Chondrocyte (in vitro differentiated cells): Measurements from ENCODE around the gene ARHGAP26. TPM values are rescaled to one million over a fixed set of nuclear protein-coding genes. Genes with fewer than 3 reads are reported as not detected.
"Not testable (repeated sequence)": the region's sequence is repeated elsewhere in the genome, so short reads cannot be mapped to it uniquely, and the experiment has no call there.

Source experiments
- DNase-seq: peaks from one replicate; pipeline ENCODE4 v3.0.0; 2021; ENCODE audit warnings: mixed read lengths, low spot score
- H3K27ac Mint-ChIP-seq: one replicate; pipeline ENCODE4 v1.8.0; 2021; ENCODE audit warnings: mild to moderate bottlenecking, moderate library complexity, mixed read lengths; ENCODE audit not compliant: unreplicated experiment
- H3K27me3 Mint-ChIP-seq: 2 replicates; pipeline ENCODE4 v1.8.0; 2021; ENCODE audit warnings: low read depth, mixed read lengths
- H3K36me3 Mint-ChIP-seq: 2 replicates; pipeline ENCODE4 v1.8.0; 2021; ENCODE audit warnings: low read depth, mixed read lengths
- H3K4me1 Mint-ChIP-seq: 2 replicates; pipeline ENCODE4 v1.8.0; 2021; ENCODE audit warnings: low read depth, mild to moderate bottlenecking, mixed read lengths
- H3K4me3 Mint-ChIP-seq: one replicate; pipeline ENCODE4 v1.8.0; 2021; ENCODE audit warnings: mild to moderate bottlenecking, moderate library complexity, mixed read lengths; ENCODE audit not compliant: unreplicated experiment
- H3K9me3 Mint-ChIP-seq: 2 replicates; pipeline ENCODE4 v1.8.0; 2021; ENCODE audit warnings: low read depth, mixed read lengths
- CTCF ChIP-seq: fragments of 200-600 bp; sonication (generic); IDR thresholded peaks from 2 replicates; pipeline ENCODE4 v1.5.0; 2021; ENCODE audit warnings: antibody characterized with exemption, mild to moderate bottlenecking, moderate library complexity
- total RNA-seq: library from RNA; stranded (reverse); gene quantifications from 3 replicates; pipeline ENCODE4 v1.2.1, GENCODE V29; 2021

Gene ARHGAP26
- total RNA-seq, 1 donor from 2014 or later, result 16.4 TPM

DNA sequence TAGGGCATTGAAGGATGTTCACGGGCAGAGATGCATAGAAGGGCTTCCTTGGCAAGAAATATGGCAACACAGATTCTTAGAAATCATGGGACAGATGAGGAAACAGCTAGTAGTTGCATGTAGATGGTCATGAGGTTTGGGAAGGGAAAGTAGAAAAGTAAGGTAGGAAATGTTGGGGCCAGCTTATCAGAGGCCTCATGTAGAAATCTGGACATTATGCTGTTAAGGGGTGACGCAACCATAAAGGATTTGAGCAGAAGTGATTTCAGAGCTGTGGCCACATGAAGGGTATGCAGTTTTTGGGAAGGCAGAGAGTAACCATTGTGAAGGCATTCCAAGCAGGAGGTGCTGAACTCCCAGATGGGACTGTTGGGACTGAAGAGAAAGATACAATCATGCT, 224.0 kb downstream of the ARHGAP26 start:
- H3K9me3 Mint-ChIP-seq, result peaks cover 12% of the 10 kb centered on the region
- H3K36me3 Mint-ChIP-seq, result peaks cover 8% of the 10 kb centered on the region
- H3K4me3 Mint-ChIP-seq, result no peak overlapping the region
- no peak for DNase-seq
- no peak for TF ChIP-seq CTCF
- H3K4me1 Mint-ChIP-seq, result no peaks in the 10 kb centered on the region
- H3K27me3 Mint-ChIP-seq, result no peaks in the 10 kb centered on the region
- no peak overlapping the region for H3K27ac Mint-ChIP-seq

DNA sequence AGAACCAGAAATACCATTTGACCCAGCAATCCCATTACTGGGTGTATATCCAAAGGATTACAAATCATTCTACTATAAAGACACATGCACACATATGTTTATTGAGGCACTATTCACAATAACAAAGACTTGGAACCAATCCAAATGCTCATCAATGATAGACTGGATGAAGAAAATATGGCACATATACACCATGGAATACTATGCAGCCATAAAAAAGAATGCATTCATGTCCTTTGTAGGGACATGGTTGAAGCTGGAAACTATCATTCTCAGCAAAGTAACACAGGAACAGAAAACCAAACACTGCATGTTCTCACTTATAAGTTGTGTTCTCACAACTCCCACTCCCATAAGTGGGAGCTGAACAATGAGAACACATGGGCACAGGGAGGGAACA, 225.4 kb downstream of the ARHGAP26 start:
- not testable (repeated sequence) for H3K27ac Mint-ChIP-seq, H3K9me3 Mint-ChIP-seq, DNase-seq, H3K4me1 Mint-ChIP-seq, H3K36me3 Mint-ChIP-seq, H3K4me3 Mint-ChIP-seq, H3K27me3 Mint-ChIP-seq

DNA sequence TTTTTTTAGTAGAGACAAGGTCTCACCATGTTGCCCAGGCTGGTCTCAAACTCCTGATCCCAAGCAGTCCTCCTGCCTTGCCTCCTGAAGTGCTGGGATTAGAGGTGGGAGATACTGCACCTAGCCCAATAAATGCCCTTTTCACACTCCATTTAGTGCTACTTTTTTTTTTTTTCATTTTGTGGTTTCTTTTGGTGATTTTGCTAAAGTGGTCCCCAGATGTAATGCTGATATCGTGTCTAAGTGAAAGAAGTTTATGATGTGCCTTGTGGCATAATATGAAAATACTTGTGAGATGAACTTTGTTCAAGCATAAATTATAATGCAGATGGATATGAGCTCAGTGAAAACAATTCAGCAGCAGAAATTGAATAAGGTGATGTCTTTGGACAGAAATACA, 227.4 kb downstream of the ARHGAP26 start:
- no peak for DNase-seq
- peaks cover 15% of the 10 kb centered on the region for H3K4me1 Mint-ChIP-seq
- no peaks in the 10 kb centered on the region for H3K9me3 Mint-ChIP-seq
- no peak overlapping the region for H3K27ac Mint-ChIP-seq
- TF ChIP-seq CTCF, result no peak
- H3K36me3 Mint-ChIP-seq, result peaks cover 3% of the 10 kb centered on the region
- no peaks in the 10 kb centered on the region for H3K27me3 Mint-ChIP-seq
- no peak overlapping the region for H3K4me3 Mint-ChIP-seq

- Mint-ChIP-seq H3K9me3 (no peaks in the 10 kb centered on the region), H3K4me3 (no peak overlapping the region), H3K4me1 (peaks cover 24% of the 10 kb centered on the region), H3K36me3 (peaks cover 3% of the 10 kb centered on the region), H3K27me3 (no peaks in the 10 kb centered on the region), H3K27ac (no peak overlapping the region)
- no peak for DNase-seq
- TF ChIP-seq CTCF, result no peak
These were observed 228.3 kb downstream of the ARHGAP26 start for GRCh38 chr5:142998316-142999020.

DNA sequence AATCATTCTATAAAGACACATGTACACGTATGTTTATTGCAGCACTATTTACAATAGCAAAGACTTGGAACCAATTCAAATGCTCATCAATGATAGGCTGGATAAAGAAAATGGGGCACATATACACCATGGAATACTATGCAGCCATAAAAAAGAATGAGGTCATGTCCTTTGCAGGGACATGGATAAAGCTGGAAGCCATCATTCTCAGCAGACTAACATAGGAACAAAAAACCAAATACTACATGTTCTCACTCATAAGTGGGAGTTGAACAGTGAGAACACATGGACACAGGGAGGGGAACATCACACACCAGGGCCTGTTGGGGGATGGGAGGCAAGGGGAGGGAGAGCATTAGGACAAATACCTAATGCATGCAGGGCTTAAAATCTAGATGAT, 230.4 kb downstream of the ARHGAP26 start:
- H3K4me3 Mint-ChIP-seq, H3K27me3 Mint-ChIP-seq, H3K27ac Mint-ChIP-seq, DNase-seq, H3K9me3 Mint-ChIP-seq, H3K36me3 Mint-ChIP-seq: not testable (repeated sequence)
- peaks cover 27% of the 10 kb centered on the region for H3K4me1 Mint-ChIP-seq

DNA sequence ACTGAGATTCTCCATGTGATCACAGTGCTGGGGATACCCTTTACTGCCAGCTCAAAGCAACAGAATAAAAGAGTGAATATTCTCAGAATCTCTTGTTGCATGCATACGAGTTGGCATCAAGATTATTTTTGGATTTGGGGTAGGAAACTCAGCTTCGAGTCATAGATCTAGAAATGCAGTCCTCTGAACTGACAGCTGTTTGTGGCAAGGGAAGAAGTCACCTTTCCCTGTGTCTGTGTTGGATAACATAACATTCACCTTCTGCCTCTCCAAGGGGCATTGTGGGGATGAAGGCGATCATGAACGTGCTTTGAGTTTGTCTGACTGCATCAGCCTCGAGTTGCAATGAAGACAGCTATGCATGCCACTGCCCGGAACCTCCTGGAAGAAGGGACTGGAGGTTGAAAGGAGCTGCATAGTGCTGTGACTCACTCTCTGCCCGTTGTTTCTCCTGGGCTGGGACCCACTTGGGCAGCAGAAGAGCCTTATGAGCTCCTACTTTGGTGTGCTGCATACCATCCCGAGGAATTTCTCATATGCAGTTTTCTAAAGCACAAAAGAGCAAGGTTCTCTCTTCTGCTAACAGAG, 231.7 kb downstream of the ARHGAP26 start:
- peak overlapping the region; percentile 31 for H3K4me3 Mint-ChIP-seq
- H3K36me3 Mint-ChIP-seq, result peaks cover 3% of the 10 kb centered on the region
- no peak for TF ChIP-seq CTCF
- no peaks in the 10 kb centered on the region for H3K27me3 Mint-ChIP-seq
- H3K9me3 Mint-ChIP-seq, result no peaks in the 10 kb centered on the region
- H3K4me1 Mint-ChIP-seq, result peaks cover 27% of the 10 kb centered on the region
- peak overlapping the region; percentile 94 for H3K27ac Mint-ChIP-seq
- no peak for DNase-seq
